Retina (tissue), 1 donor: Measurements from ENCODE around the gene HLCS.

Source experiments
- DNase-seq: peaks from one replicate; pipeline ENCODE4 v3.0.0-alpha.2; 2016

Gene HLCS

GRCh38 chr21:36985751-36986594 is 19.5 kb upstream of the HLCS start:
- no peak for DNase-seq

- DNase-seq, result no peak
These were observed 15.7 kb upstream of the HLCS start for GRCh38 chr21:36981977-36982700.

- DNase-seq, result no peak
These were observed 14.6 kb upstream of the HLCS start for GRCh38 chr21:36981049-36981391.

GRCh38 chr21:36980280-36981048 is 14.0 kb upstream of the HLCS start:
- peak; percentile 53 for DNase-seq

- DNase-seq, result peak; percentile 65
These were observed 10.6 kb upstream of the HLCS start for GRCh38 chr21:36976882-36977651.

- no peak for DNase-seq
These were observed 9.9 kb upstream of the HLCS start for GRCh38 chr21:36976228-36976861.

GRCh38 chr21:36974851-36975192 is 8.4 kb upstream of the HLCS start:
- DNase-seq, result no peak

- DNase-seq, result no peak
These were observed 7.7 kb upstream of the HLCS start for GRCh38 chr21:36973986-36974850.

- DNase-seq, result no peak
These were observed 2.5 kb upstream of the HLCS start for GRCh38 chr21:36968976-36969375.

GRCh38 chr21:36968414-36968813 is 1.9 kb upstream of the HLCS start:
- DNase-seq, result no peak

- DNase-seq, result peak; percentile 67
These were observed 626 bp upstream of the HLCS start for GRCh38 chr21:36966821-36967768.

- no peak for DNase-seq
These were observed 776 bp downstream of the HLCS start for GRCh38 chr21:36965720-36966065.

- DNase-seq, result peak; percentile 16
These were observed 1.4 kb downstream of the HLCS start for GRCh38 chr21:36964827-36965719.

GRCh38 chr21:36964398-36964797 is 2.1 kb downstream of the HLCS start:
- no peak for DNase-seq

- no peak for DNase-seq
These were observed 4.2 kb downstream of the HLCS start for GRCh38 chr21:36962098-36962780.

GRCh38 chr21:36960676-36961284 is 5.7 kb downstream of the HLCS start:
- no peak for DNase-seq

GRCh38 chr21:36959020-36959835 is 7.2 kb downstream of the HLCS start:
- no peak for DNase-seq
